DMS53 treated with DMSO at 0.1 percent for 48 hours (cell line): ENCODE data around the gene PARP1.

Source experiments
- DNase-seq: peaks from one replicate; lab custom pipeline; 2025; ENCODE audit not compliant: unreplicated experiment; lab: John Stamatoyannopoulos, UW

The PARP1 gene

GRCh38 chr1:226311376-226311775 lies 96.5 kb downstream of the PARP1 start:
- DNase-seq, result no peak
